Astrocyte (in vitro differentiated cells and primary cell): ENCODE data around the gene FBXL12. TPM values are rescaled to one million over a fixed set of nuclear protein-coding genes. Genes with fewer than 3 reads are reported as not detected.
"Not testable (repeated sequence)": the region's sequence is repeated elsewhere in the genome, so short reads cannot be mapped to it uniquely, and the experiment has no call there.

Experiments used
- DNase-seq: peaks from one replicate; pipeline ENCODE4 v3.0.0-alpha.2; 2010; ENCODE audit warnings: low read depth
- FAIRE-seq: peaks from 2 replicates; lab custom pipeline; 2011; peaks lifted over from hg19 to GRCh38; lab: Jason Lieb, UNC
- H2AFZ ChIP-seq: 2 replicates; pipeline ENCODE4 v1.6.0; 2012; ENCODE audit warnings: low read depth, low read length, inconsistent platforms
- H3K27ac ChIP-seq: 2 replicates; pipeline ENCODE4 v1.5.1; 2011; ENCODE audit warnings: low read depth, low read length, inconsistent platforms
- H3K27me3 ChIP-seq: 2 replicates; pipeline ENCODE4 v1.6.0; 2011; ENCODE audit warnings: low read length, inconsistent platforms; ENCODE audit not compliant: insufficient read depth
- H3K36me3 ChIP-seq: 2 replicates; pipeline ENCODE4 v1.5.1; 2011; ENCODE audit warnings: low read length, inconsistent platforms; ENCODE audit not compliant: insufficient read depth
- H3K4me1 ChIP-seq: 2 replicates; pipeline ENCODE4 v1.5.1; 2011; ENCODE audit warnings: low read length, inconsistent platforms; ENCODE audit not compliant: insufficient read depth
- H3K4me2 ChIP-seq: 2 replicates; pipeline ENCODE4 v1.6.0; 2012; ENCODE audit warnings: low read length, inconsistent platforms
- H3K4me3 ChIP-seq: 2 replicates; pipeline ENCODE4 v1.5.1; 2011; ENCODE audit warnings: low read depth, mild to moderate bottlenecking, low read length, inconsistent platforms; ENCODE audit not compliant: insufficient read depth
- H3K79me2 ChIP-seq: 2 replicates; pipeline ENCODE4 v1.6.0; 2012; ENCODE audit warnings: mild to moderate bottlenecking, low read length, inconsistent platforms; ENCODE audit not compliant: insufficient read depth
- H3K9ac ChIP-seq: 2 replicates; pipeline ENCODE4 v1.6.0; 2012; ENCODE audit warnings: mild to moderate bottlenecking, low read length, inconsistent platforms
- H3K9me3 ChIP-seq: 2 replicates; pipeline ENCODE4 v1.5.1; 2012; ENCODE audit warnings: low read depth, mild to moderate bottlenecking, low read length, inconsistent platforms; ENCODE audit not compliant: insufficient read depth
- H4K20me1 ChIP-seq: 2 replicates; pipeline ENCODE4 v1.6.0; 2012; ENCODE audit warnings: low read length, inconsistent platforms; ENCODE audit not compliant: insufficient read depth
- H3K27ac Mint-ChIP-seq: one replicate; pipeline ENCODE4 v1.8.0; 2021; ENCODE audit warnings: mild to moderate bottlenecking, mixed read lengths; ENCODE audit not compliant: unreplicated experiment
- H3K27me3 Mint-ChIP-seq: one replicate; pipeline ENCODE4 v1.8.0; 2021; ENCODE audit warnings: low read depth, mixed read lengths; ENCODE audit not compliant: unreplicated experiment
- H3K36me3 Mint-ChIP-seq: one replicate; pipeline ENCODE4 v1.8.0; 2021; ENCODE audit warnings: low read depth, mixed read lengths; ENCODE audit not compliant: unreplicated experiment
- H3K4me1 Mint-ChIP-seq: one replicate; pipeline ENCODE4 v1.8.0; 2021; ENCODE audit warnings: low read depth, mixed read lengths; ENCODE audit not compliant: unreplicated experiment
- H3K4me3 Mint-ChIP-seq: one replicate; pipeline ENCODE4 v1.8.0; 2021; ENCODE audit warnings: mild to moderate bottlenecking, moderate library complexity, mixed read lengths; ENCODE audit not compliant: unreplicated experiment
- H3K9me3 Mint-ChIP-seq: one replicate; pipeline ENCODE4 v1.8.0; 2021; ENCODE audit warnings: mild to moderate bottlenecking, mixed read lengths; ENCODE audit not compliant: unreplicated experiment
- EZH2 ChIP-seq: IDR thresholded peaks from 2 replicates; pipeline ENCODE4 v1.6.1; 2012; ENCODE audit warnings: mild to moderate bottlenecking, low read length, inconsistent platforms; ENCODE audit not compliant: insufficient read depth
- total RNA-seq: library from RNA; stranded (reverse); gene quantifications from 2 replicates; pipeline ENCODE4 v1.2.1, GENCODE V29; 2021
- TF ChIP-seq, protein P1 (sequence below): IDR thresholded peaks from 2 replicates; pipeline ENCODE4 v1.5.1; 2011; ENCODE audit warnings: low read depth, mild to moderate bottlenecking, inconsistent platforms, low read length, moderate library complexity; ENCODE audit not compliant: insufficient read depth

Gene FBXL12
- total RNA-seq, 1 donor from 2014 or later: 54.2 TPM

DNA sequence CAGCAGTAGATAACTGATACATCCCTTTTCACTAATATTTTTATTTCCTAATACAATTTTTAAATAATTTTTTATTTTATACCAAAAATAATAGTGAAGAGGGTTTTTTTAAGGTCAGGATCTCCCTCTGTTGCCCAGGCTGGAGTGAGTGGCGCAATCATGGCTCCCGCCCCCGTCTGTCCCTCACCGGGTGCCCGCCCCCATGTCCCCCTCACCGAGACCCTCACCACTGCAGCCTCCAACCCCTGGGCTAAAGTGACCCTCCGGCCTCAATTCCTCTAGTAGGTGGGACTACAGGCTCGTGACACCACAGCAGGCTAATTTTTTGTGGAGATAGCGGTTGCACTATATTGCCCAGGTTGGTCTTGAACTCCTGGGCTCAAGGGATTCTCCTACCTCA is 32.5 kb downstream of the FBXL12 start:
- Histone ChIP-seq H3K9ac (no peak overlapping the region), H4K20me1 (no peaks in the 10 kb centered on the region), H3K4me2 (peak overlapping the region; percentile 99), H3K27ac (no peak overlapping the region), H2AFZ (peak overlapping the region; percentile 97), H3K36me3 (no peaks in the 10 kb centered on the region), H3K4me1 (no peaks in the 10 kb centered on the region), H3K4me3 (peak overlapping the region; percentile 75), H3K79me2 (no peaks in the 10 kb centered on the region), H3K9me3 (peaks cover 6% of the 10 kb centered on the region), H3K27me3 (no peaks in the 10 kb centered on the region)
- FAIRE-seq (no peak), DNase-seq (no peak)
- TF ChIP-seq, protein P1, sequence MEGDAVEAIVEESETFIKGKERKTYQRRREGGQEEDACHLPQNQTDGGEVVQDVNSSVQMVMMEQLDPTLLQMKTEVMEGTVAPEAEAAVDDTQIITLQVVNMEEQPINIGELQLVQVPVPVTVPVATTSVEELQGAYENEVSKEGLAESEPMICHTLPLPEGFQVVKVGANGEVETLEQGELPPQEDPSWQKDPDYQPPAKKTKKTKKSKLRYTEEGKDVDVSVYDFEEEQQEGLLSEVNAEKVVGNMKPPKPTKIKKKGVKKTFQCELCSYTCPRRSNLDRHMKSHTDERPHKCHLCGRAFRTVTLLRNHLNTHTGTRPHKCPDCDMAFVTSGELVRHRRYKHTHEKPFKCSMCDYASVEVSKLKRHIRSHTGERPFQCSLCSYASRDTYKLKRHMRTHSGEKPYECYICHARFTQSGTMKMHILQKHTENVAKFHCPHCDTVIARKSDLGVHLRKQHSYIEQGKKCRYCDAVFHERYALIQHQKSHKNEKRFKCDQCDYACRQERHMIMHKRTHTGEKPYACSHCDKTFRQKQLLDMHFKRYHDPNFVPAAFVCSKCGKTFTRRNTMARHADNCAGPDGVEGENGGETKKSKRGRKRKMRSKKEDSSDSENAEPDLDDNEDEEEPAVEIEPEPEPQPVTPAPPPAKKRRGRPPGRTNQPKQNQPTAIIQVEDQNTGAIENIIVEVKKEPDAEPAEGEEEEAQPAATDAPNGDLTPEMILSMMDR: no peak
- no peak for TF ChIP-seq EZH2
- Mint-ChIP-seq H3K4me3 (peak overlapping the region; percentile 87), H3K36me3 (peaks cover 11% of the 10 kb centered on the region), H3K4me1 (peaks cover 26% of the 10 kb centered on the region), H3K27ac (peak overlapping the region; percentile 18), H3K27me3 (no peaks in the 10 kb centered on the region), H3K9me3 (peaks cover 3% of the 10 kb centered on the region)

GRCh38 chr19:9785367-9786331 is 33.2 kb downstream of the FBXL12 start:
- H3K27me3 Mint-ChIP-seq: no peaks in the 10 kb centered on the region
- Histone ChIP-seq H2AFZ (peak overlapping the region; percentile 97), H3K79me2 (no peaks in the 10 kb centered on the region), H3K27me3 (no peaks in the 10 kb centered on the region), H3K36me3 (no peaks in the 10 kb centered on the region), H3K27ac (peak overlapping the region; percentile 82), H3K9me3 (peaks cover 6% of the 10 kb centered on the region), H4K20me1 (no peaks in the 10 kb centered on the region), H3K4me3 (peak overlapping the region; percentile 75), H3K4me1 (no peaks in the 10 kb centered on the region), H3K9ac (peak overlapping the region; percentile 84), H3K4me2 (peak overlapping the region; percentile 99)
- DNase-seq (peak; percentile 84), FAIRE-seq (no peak)
- H3K4me3 Mint-ChIP-seq: peak overlapping the region; percentile 87
- H3K4me1 Mint-ChIP-seq: peaks cover 26% of the 10 kb centered on the region
- H3K9me3 Mint-ChIP-seq: peaks cover 3% of the 10 kb centered on the region
- no peak for TF ChIP-seq EZH2
- TF ChIP-seq, protein P1: no peak
- H3K36me3 Mint-ChIP-seq: peaks cover 14% of the 10 kb centered on the region
- peak overlapping the region; percentile 96 for H3K27ac Mint-ChIP-seq

- H3K9me3 ChIP-seq, H3K9me3 Mint-ChIP-seq, H3K27me3 ChIP-seq, H3K27ac ChIP-seq, DNase-seq, H4K20me1 ChIP-seq, FAIRE-seq, H3K36me3 ChIP-seq, H2AFZ ChIP-seq, H3K9ac ChIP-seq, H3K79me2 ChIP-seq, H3K4me3 ChIP-seq, H3K27me3 Mint-ChIP-seq, H3K4me1 ChIP-seq: not testable (repeated sequence)
- H3K4me2 ChIP-seq: peak overlapping the region; percentile 99
- H3K27ac Mint-ChIP-seq: peak overlapping the region; percentile 96
- peaks cover 14% of the 10 kb centered on the region for H3K36me3 Mint-ChIP-seq
- H3K4me3 Mint-ChIP-seq: peak overlapping the region; percentile 87
- peaks cover 14% of the 10 kb centered on the region for H3K4me1 Mint-ChIP-seq
These were observed 34.7 kb downstream of the FBXL12 start for GRCh38 chr19:9784163-9784496.
